Medulla oblongata (tissue), 1 donor: Measurements from ENCODE around the gene NPIPB8.
"Not testable (repeated sequence)": the region's sequence is repeated elsewhere in the genome, so short reads cannot be mapped to it uniquely, and the experiment has no call there.

Experiments
- DNase-seq: peaks from one replicate; pipeline ENCODE4 v3.0.0-alpha.2; 2015; ENCODE audit errors: extremely low spot score

The NPIPB8 gene

DNA sequence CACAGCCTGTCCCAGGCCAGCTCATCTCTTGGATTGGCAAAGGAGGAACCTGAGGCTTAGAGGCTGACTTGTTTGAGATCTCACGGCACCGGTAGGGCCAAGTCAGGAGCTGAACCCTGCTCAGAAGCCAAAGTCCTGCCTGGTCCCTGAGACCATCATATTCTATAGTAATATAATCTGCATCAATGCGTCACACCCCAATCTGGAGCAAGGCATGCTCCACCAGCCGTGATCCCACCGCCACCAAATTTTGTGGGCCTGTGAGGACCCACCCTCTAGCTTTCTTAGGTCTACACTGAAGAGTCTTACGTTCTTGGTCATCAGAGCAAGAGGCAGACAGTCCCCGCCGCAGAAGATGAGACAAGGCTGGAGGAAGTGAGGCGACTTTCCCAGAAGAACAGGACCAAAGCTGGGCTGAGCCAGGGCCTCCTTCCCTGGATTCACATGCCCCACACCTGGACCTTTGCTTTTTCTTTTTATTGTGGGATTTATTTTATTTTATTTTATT is 30.7 kb upstream of the NPIPB8 start:
- no peak for DNase-seq

GRCh38 chr16:28607681-28608495 is 30.0 kb upstream of the NPIPB8 start:
- not testable (repeated sequence) for DNase-seq

DNA sequence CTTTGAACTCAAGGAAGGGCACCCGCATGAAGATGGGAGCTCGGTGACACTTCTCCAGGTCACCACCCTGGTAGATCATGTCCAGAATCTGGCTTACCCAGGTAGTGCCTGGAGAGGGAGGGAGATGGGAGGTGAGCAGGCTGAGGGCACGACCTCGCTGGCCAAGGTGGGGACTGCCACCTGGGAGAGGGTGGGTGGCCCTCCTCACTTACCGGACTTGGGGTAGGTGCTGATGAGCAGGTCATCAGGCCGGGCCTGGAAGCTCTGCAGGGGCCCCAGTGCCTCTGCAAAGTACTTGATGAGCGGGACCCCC is 29.4 kb upstream of the NPIPB8 start:
- DNase-seq: not testable (repeated sequence)

DNA sequence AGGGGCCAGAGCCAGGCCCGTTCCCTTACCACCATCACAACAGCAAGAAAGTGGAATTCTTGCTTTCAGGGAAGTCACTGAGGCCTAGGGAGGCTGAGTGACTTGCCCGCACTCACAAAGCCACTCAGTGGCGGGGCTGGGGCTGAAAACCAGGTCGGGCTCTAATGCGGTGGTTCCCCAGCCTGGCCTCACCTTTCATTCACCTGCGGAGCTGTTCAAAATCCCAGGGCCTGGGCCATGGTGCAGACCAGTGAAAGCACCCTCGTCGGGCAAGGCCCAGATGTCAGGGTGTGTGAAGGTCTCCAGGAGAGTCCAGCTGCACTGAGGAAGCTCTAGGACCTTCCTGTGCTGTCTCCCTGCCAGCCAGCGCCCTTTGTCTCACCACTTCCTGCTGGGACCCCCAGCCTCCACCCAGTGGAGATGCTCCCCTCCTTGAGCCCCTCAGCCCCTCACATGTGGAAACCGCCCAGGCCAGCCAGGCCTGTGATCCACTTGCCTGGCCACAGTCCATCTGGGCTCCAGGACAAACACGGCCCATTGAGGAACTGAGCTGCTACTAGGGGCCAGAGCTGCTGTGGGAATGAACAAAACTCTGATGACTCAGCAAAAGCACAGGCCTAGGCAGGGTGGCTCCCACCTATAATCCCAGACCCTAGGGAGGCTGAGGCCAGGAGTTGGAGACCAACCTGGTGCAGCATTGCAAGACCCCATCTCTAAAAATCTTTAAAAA is 28.8 kb upstream of the NPIPB8 start:
- DNase-seq: peak; percentile 58

DNA sequence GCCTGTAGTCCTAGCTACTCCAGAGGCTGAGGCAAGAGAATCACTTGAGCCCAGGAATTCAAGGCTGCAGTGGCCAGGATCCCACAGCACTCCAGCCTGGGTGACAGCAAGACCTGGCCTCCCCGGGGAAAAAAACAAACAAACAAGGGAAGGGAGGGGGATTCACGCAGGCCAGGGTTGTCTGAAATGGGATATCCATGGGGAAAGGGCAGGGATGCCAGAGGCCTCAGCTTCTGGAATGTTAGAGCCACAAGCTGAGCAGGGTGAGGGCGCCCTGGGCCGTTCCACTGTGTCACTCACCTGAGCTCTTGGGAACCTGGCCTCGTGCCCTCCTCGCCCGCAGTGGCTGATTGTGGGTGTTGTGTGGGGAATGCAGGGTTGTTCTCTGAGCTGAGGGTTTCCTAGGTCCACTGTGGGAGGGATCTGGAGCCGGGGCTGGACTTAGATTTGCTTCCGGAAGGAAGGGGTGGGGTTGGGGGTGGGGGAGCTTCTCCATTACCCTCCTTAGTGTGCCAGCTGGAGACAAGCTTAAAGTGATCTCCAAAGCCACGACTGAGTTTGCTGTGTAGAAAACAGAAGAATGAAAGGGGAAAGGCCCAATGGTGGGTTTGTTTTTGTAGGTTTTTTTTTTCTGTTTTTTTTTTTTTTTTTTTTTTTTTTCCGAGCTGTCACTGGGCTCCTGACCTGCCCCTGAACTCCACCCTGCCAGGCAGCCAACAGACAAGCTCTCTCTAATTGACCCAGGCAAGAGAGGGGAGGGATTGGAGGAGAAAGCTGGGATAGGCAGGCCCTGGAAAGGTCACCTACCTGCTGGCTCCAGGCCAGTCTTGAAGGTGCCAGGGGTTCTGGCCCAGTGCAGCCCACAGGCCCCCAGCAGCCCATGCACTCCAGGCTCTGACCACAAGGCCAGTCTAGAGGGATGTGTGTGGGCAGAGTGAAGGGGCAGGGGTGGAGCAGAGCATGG is 28.0 kb upstream of the NPIPB8 start, which contains the start of gene SULT1A1:
Gene SULT1A1 (minus strand): TSS at position 414 of the 964 bp plus-strand sequence. CDS start 1,189 bp downstream, outside the sequence.
- DNase-seq: no peak

DNA sequence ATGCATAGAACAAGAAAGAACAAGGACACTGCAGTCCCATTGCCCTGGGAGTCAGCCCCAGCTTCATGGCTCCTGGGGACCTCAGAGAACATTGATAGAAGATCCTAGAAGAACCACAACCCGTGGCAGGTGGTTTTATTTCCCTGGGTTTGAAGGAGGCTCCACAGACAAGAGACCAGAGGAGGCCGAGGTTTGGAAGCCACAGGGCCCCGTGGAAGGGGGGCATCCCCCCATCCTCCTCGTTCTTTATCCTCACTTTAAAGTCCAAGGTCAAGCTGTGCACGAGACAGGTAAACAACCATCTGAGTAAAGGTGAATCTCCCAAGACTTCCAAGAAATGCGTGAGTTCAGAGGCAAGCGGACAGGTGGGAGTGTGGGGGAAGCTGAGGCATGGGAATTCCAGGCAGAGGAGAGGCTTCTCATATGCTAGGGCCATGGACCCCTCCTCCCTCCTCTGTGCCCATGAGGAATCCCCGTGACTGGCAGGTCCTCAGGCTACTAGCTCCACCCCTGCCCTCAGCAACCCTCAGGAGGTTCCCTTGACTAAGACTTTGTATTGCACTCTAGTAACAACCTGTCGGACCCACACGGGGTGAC is 27.2 kb upstream of the NPIPB8 start:
- DNase-seq: no peak

DNA sequence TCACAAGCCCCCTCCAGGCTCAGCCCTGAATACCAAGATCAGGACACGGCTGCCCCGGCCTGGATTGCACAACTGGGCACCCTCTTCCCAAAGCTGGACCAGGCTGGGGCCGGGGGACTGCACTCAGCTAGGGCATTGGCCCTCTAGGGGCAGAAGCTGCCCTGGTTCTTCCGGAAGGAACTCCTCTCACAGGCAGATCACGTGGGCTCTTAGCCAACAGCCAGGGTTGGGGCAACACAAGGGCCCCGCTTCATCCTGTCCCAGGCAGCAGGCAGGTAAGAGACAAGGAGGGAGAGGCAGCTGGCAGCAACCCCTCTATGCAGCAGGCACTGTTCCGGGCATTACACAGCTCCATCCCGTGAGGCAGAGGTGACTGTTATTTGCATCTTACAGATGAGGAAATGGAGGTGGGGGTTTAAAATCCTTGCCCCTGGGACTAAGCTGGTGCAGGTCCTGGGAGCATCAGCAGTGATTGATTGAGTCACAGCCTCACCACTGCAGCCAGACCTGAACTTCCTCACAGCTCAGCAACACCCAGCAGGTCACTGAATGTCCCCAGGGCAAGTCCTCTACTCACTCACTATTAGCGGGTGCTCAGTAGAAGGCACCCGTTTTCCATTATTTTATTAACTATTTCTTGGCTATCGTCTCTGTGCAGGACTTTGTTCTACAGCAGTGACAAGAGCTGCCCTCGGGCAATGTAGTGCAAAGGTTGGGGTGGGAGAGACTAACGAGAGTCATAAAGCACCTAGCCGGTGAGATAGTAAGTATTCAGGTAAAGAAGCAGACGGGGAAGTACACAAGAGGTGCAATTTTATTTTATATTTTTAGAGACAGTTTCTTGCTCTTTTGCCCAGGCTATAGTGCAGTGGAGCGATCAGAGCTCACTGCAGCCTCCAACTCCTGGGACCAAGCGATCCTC is 25.2 kb upstream of the NPIPB8 start:
- DNase-seq: not testable (repeated sequence)

- DNase-seq: not testable (repeated sequence)
Measured at GRCh38 chr16:28613912-28614311, 24.0 kb upstream of the NPIPB8 start.

- not testable (repeated sequence) for DNase-seq
Measured at GRCh38 chr16:28614561-28614960, 23.3 kb upstream of the NPIPB8 start.

DNA sequence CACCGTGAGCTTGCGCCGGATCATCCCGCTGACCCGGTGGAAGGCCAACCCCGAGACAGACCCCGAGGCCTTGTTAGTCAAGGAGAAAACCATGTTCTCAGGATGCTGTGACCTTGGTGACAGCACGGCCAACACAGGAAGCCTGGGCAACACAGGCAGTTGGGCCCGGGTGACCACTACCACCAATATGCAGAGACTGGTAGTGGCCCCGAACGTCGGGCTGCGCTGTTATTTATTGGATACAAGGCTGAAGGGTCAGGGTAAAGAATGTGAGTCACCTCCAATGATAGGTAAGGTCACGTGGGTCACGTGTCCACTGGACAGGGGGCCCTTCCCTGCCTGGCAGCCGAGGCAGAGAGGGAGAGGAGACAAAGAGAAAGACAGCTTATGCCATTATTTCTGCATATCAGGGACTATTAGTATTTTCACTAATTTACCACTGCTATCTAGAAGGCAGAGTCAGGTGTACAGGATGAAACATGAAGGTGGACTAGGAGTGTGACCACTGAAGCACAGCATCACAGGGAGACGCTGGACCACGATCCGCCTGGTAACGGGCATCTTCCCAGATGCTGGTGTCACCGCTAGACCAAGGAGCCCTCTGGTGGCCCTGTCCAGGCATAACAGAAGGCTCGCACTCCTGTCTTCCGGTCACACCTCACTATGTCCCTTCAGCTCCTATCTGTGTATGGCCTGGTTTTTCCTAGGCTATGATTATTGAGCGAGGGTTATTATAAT is 22.2 kb upstream of the NPIPB8 start:
- peak; percentile 40 for DNase-seq

DNA sequence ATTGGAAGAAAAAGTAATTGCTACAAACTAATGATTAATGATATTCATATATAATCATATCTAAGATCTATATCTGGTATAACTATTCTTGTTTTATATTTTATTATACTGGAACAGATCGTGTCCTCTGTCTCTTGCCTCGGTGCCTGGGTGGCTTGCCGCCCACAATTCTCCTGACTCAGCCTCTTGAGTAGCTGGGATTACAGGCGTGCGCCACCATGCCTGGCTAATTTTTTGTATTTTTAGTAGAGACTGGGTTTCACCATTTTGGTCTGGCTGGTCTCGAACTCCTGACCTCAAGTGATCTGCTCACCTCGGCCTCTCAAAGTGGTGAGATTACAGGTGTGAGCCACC is 21.7 kb upstream of the NPIPB8 start:
- DNase-seq: not testable (repeated sequence)

DNA sequence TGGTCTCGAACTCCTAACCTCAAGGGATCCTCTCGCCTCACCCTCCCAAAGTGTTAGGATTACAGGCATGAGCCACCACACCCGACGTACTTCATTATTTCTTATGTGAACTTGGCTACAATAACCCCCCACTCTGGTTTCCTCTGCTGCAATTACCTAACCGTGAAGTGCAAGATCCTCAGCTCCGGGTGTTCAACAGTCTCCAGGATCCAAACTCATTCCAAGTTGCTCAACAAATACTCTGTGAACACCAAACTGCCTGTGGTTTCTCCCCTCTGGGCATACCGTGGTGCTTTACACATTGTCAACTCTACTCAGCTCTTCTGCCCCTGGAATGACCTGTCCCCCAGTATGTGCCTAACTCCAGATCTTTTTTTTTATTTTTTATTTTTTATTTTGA is 21.2 kb upstream of the NPIPB8 start:
- no peak for DNase-seq

DNA sequence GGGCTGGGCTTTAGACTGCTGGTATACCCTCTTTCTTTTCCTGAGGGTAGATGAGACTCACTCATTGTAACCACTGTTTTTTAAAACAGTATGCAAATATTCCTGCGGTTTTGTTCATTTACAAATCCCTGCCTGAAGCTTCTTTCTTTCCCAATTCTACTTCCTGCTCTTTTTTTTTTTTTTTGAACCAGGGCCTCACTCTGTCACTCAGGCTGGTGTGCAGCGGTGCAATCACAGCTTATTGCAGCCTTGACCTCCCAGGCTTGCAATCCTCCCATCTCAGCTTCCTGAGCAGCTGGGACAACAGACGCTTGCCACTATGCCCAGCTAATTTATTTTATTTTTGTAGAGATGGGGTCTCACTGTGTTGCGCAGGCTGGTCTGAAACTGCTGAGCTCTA is 20.0 kb upstream of the NPIPB8 start:
- DNase-seq: no peak

DNA sequence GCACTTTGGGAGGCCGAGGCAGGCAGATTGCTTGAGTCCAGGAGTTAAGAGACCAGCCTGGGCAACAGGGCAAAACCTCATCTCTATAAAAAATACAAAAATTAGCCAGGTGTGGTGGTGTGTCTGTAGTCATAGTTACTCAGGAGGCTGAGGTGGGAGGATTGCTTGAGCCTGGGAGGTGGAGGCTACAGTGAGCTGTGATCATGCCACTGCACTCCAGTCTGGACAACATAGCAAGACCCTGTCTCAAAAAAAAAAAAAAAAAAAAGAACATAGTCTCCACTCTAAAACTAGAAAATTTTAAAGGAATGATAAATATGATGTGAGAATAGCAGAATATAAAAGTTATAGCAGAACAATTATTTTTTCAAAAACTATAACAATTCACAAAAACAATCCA is 17.5 kb upstream of the NPIPB8 start:
- not testable (repeated sequence) for DNase-seq

DNA sequence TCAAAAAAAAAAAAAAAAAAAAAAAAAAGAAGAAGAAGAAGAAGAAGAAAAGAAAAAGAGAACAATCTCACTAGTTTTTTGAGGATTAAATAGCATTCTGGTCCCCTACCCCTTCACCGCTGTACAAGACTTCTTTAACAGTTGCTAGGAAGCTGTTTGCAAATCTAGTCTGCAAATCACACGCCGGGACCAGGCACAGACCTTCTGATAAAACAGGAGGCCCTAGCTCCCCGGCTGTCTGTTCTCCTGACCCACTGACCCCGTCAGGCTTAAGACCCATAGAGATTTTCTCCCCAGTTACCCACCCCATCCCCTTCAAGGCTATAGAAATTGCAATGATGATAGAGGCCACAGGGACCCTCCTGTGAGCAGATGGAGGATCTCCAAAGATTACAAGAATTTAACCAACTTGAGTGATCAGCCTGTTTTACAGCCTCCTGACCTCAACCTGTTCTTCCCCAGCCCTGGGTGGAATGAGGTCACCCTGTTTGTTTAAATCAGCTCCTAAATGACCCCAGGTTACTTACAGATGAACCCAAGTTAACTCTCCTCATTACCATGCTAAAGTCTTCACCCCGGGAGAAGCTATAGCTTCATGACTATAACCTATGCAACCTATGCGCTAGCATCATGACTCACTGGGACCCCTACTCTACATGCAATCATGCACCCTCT is 16.2 kb upstream of the NPIPB8 start:
- DNase-seq: no peak

GRCh38 chr16:28622532-28623171 is 15.2 kb upstream of the NPIPB8 start:
- not testable (repeated sequence) for DNase-seq

DNA sequence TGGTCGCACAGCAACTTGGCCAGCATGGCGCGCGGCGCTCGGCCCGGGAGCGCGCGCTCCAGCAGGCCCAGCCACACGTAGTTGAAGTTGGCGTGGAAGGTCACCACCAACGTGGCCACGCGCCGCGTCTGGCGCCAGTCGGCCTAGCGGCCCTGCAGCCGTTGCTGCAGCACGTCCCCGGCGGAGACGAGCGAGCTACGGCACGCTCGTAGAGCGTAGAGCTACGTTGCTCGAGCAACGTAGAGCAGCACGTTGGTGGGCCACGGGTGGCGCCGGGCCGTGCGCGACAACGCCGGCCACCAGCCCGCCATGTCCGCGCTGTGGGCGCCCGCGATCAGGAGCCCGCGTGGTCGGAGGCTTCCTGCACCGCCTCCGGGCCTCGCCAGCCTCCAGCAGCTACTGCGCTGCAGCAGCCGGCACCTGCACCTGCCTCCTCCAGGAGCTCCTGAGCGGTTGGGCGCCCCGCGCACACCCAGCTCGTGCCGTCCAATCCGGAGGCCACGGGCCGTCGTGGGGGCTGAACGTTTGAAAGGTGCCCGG is 14.6 kb upstream of the NPIPB8 start:
- no peak for DNase-seq

DNA sequence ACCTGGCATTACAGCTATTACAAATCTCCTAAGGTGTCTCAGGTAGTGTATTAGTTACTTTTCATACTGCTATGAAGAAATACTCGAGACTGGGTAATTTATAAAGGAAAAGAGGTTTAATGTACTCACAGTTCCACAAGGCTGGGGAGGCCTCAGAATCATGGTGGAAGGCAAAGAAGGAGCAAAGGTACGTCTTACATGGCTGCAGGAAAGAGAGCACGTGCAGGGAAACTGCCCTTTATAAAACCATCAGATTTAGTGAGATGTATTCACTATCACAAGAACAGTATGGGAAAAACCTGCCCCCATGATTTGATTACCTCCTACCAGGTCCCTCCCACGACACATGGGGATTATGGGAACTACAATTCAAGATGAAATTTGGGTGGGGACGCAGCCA is 7.0 kb upstream of the NPIPB8 start:
- not testable (repeated sequence) for DNase-seq
